GM18520 (cell line): ENCODE measurements around the gene HASPIN.

Source experiments
- ATAC-seq: cut with Tn5 transposase; IDR thresholded peaks from one replicate; pipeline ENCODE4 v1.9.1; 2021; ENCODE audit not compliant: unreplicated experiment

Gene HASPIN

GRCh38 chr17:3762922-3763776 lies 39.4 kb downstream of the HASPIN start:
- peak; percentile 86 for ATAC-seq

GRCh38 chr17:3763777-3764170 lies 40.1 kb downstream of the HASPIN start:
- no peak for ATAC-seq

GRCh38 chr17:3765981-3766380 lies 42.3 kb downstream of the HASPIN start:
- no peak for ATAC-seq

- no peak for ATAC-seq
Measured at GRCh38 chr17:3766779-3767178, 43.1 kb downstream of the HASPIN start.

- ATAC-seq, result no peak
Measured at GRCh38 chr17:3768341-3768740, 44.6 kb downstream of the HASPIN start.

- no peak for ATAC-seq
Measured at GRCh38 chr17:3768769-3769168, 45.1 kb downstream of the HASPIN start.

- no peak for ATAC-seq
Measured at GRCh38 chr17:3770466-3770865, 46.8 kb downstream of the HASPIN start.

GRCh38 chr17:3771140-3771539 lies 47.4 kb downstream of the HASPIN start:
- no peak for ATAC-seq

- ATAC-seq, result no peak
Measured at GRCh38 chr17:3772764-3773163, 49.1 kb downstream of the HASPIN start.

GRCh38 chr17:3773511-3773910 lies 49.8 kb downstream of the HASPIN start:
- ATAC-seq, result no peak

GRCh38 chr17:3773966-3774365 lies 50.3 kb downstream of the HASPIN start:
- ATAC-seq, result no peak
